HepG2 (cell line): ENCODE data around the gene DPM1. TPM values are rescaled to one million over a fixed set of nuclear protein-coding genes. Genes with fewer than 3 reads are reported as not detected.

Source experiments
- GATA4 ChIP-seq: sonication (generic); IDR thresholded peaks from 2 replicates; pipeline ENCODE4 v1.6.1; 2016; ENCODE audit warnings: antibody characterized with exemption, low read depth, borderline replicate concordance
- GATAD2A ChIP-seq: IDR thresholded peaks from 2 replicates; pipeline ENCODE4 v1.6.1; 2016
- KAT8 ChIP-seq: IDR thresholded peaks from 2 replicates; pipeline ENCODE4 v1.6.1; 2016; ENCODE audit warnings: missing genetic modification reagents, missing compliant biosample characterization
- PHB2 ChIP-seq: fragments of 450-650 bp; IDR thresholded peaks from 2 replicates; pipeline ENCODE4 v1.6.1; 2018; ENCODE audit not compliant: partially characterized antibody
- PLSCR1 ChIP-seq: sonication (generic); formaldehyde crosslinking; IDR thresholded peaks from 2 replicates; pipeline ENCODE4 v1.5.0; 2020; ENCODE audit warnings: missing genetic modification reagents, mild to moderate bottlenecking, borderline replicate concordance
- RBAK ChIP-seq: sonication (generic); formaldehyde crosslinking; IDR thresholded peaks from 2 replicates; pipeline ENCODE4 v1.5.1; 2020; ENCODE audit warnings: mild to moderate bottlenecking, missing genetic modification reagents
- ZHX2 ChIP-seq, 2 experiments: sonication (generic) in 1 of 2; formaldehyde crosslinking in 1 of 2; IDR thresholded peaks; 2 replicates each; pipeline versions ENCODE4 v1.6.1 to v1.9.0; 2014 to 2022; ENCODE audit warnings: antibody characterized with exemption in 1 of 2, borderline replicate concordance in 1 of 2, inconsistent platforms in 1 of 2, low read depth in 1 of 2, missing genetic modification reagents in 1 of 2
- ZKSCAN1 ChIP-seq: fragments of 150-350 bp; IDR thresholded peaks from 2 replicates; pipeline ENCODE4 v1.6.1; 2014; ENCODE audit warnings: low read length
- ZNF333 ChIP-seq: sonication (generic); formaldehyde crosslinking; IDR thresholded peaks from 2 replicates; pipeline ENCODE4 v1.4.0; 2020; ENCODE audit warnings: mild to moderate bottlenecking, missing genetic modification reagents, borderline replicate concordance
- ZNF552 ChIP-seq: sonication (generic); formaldehyde crosslinking; IDR thresholded peaks from 2 replicates; pipeline ENCODE4 v1.9.0; 2022; ENCODE audit warnings: missing genetic modification reagents, mild to moderate bottlenecking, borderline replicate concordance
- ZNF605 ChIP-seq: sonication (generic); formaldehyde crosslinking; IDR thresholded peaks from 2 replicates; pipeline ENCODE4 v1.8.0; 2022; ENCODE audit warnings: mild to moderate bottlenecking, missing genetic modification reagents
- polyA plus RNA-seq, 8 experiments: library from polyadenylated mRNA; depleted of rRNA in 3 of 8; stranded (reverse) in 7 of 8; unstranded in 1 of 8; fragments of >200 nt; fragmentation: Illumina TruSeq in 4 of 8; extraction: Trizol in 4 of 8; gene quantifications; 2 replicates each; pipeline versions ENCODE4 v1.2.1 to v1.2.3, GENCODE V29; 2011 to 2016; ENCODE audit warnings: low read depth in 4 of 8, missing spikeins in 1 of 8, mixed read lengths in 1 of 8; ENCODE audit not compliant: insufficient read depth in 1 of 8
- total RNA-seq, 5 experiments: library from RNA; depleted of rRNA; stranded (reverse); fragments of >200 nt; fragmentation: Illumina TruSeq; extraction: Trizol; gene quantifications; 2 replicates each; pipeline ENCODE4 v1.2.3, GENCODE V29; 2016; ENCODE audit warnings: low read depth in 1 of 5
- TF ChIP-seq, protein P1 (sequence below): sonication (generic); formaldehyde crosslinking; IDR thresholded peaks from one replicate; pipeline ENCODE4 v1.5.1; 2020; ENCODE audit warnings: mild to moderate bottlenecking, missing genetic modification reagents; ENCODE audit errors: not compliant biosample characterization

Gene DPM1
- total and polyA plus RNA-seq, 2 of the 13 experiments (the other 11 are each of a cell fraction or from before 2014, with no cell fraction given): 83.2 to 161 TPM

DNA sequence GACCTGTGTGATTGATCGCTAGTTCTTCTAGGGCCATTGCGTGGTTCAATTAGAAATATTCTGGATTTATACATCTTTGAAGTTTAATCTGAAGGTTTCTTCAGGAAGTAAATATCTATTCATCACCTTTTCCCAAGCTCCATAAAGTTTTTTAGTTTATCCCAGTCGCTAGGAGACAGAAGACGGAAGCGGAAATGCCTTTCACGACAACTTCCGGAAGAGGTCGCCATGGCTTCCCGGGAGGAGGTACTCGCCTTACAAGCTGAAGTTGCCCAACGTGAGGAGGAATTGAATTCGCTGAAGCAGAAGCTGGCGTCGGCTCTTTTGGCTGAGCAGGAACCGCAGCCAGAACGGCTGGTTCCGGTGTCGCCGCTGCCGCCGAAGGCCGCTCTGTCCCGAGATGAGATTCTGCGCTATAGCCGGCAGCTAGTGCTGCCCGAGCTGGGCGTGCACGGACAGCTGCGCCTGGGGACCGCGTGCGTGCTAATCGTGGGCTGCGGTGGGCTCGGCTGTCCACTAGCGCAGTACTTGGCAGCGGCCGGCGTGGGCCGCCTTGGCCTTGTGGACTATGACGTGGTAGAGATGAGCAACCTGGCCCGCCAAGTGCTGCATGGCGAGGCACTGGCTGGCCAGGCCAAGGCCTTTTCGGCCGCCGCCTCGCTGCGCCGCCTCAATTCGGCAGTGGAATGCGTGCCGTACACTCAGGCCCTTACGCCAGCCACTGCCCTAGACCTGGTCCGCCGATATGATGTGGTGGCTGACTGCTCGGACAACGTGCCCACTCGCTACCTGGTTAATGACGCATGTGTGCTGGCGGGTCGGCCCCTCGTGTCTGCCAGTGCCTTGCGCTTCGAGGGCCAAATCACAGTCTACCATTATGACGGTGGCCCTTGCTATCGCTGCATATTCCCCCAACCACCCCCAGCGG is 547 bp upstream of the DPM1 start, which contains the start of gene MOCS3 (continued):
- TF ChIP-seq ZNF552 (peak; percentile 76; the same call in 1 of the 2 replicates), GATAD2A (CRISPR knock-in tag) (no peak; the same call in 1 of the 2 replicates), PHB2 (no peak), GATA4 (0 out of 2 replicates have a peak, but pooled peaks have one; percentile 7), ZNF333 (CRISPR knock-in tag) (peak; percentile 99), ZNF605 (CRISPR knock-in tag) (no peak; the same call in 1 of the 2 replicates), ZHX2 (IDR thresholded peaks at IDR 0.05; ENCODE audit: low read depth) (peak; percentile 72; the same call in 1 of the 2 replicates), ZHX2 (CRISPR knock-in tag; IDR thresholded peaks at IDR 0.05; ENCODE audit: borderline replicate concordance) (no peak; the same call in none of the 2 replicates), RBAK (CRISPR knock-in tag) (no peak), KAT8 (peak; percentile 98), PLSCR1 (no peak), ZKSCAN1 (no peak)
- TF ChIP-seq, protein P1, sequence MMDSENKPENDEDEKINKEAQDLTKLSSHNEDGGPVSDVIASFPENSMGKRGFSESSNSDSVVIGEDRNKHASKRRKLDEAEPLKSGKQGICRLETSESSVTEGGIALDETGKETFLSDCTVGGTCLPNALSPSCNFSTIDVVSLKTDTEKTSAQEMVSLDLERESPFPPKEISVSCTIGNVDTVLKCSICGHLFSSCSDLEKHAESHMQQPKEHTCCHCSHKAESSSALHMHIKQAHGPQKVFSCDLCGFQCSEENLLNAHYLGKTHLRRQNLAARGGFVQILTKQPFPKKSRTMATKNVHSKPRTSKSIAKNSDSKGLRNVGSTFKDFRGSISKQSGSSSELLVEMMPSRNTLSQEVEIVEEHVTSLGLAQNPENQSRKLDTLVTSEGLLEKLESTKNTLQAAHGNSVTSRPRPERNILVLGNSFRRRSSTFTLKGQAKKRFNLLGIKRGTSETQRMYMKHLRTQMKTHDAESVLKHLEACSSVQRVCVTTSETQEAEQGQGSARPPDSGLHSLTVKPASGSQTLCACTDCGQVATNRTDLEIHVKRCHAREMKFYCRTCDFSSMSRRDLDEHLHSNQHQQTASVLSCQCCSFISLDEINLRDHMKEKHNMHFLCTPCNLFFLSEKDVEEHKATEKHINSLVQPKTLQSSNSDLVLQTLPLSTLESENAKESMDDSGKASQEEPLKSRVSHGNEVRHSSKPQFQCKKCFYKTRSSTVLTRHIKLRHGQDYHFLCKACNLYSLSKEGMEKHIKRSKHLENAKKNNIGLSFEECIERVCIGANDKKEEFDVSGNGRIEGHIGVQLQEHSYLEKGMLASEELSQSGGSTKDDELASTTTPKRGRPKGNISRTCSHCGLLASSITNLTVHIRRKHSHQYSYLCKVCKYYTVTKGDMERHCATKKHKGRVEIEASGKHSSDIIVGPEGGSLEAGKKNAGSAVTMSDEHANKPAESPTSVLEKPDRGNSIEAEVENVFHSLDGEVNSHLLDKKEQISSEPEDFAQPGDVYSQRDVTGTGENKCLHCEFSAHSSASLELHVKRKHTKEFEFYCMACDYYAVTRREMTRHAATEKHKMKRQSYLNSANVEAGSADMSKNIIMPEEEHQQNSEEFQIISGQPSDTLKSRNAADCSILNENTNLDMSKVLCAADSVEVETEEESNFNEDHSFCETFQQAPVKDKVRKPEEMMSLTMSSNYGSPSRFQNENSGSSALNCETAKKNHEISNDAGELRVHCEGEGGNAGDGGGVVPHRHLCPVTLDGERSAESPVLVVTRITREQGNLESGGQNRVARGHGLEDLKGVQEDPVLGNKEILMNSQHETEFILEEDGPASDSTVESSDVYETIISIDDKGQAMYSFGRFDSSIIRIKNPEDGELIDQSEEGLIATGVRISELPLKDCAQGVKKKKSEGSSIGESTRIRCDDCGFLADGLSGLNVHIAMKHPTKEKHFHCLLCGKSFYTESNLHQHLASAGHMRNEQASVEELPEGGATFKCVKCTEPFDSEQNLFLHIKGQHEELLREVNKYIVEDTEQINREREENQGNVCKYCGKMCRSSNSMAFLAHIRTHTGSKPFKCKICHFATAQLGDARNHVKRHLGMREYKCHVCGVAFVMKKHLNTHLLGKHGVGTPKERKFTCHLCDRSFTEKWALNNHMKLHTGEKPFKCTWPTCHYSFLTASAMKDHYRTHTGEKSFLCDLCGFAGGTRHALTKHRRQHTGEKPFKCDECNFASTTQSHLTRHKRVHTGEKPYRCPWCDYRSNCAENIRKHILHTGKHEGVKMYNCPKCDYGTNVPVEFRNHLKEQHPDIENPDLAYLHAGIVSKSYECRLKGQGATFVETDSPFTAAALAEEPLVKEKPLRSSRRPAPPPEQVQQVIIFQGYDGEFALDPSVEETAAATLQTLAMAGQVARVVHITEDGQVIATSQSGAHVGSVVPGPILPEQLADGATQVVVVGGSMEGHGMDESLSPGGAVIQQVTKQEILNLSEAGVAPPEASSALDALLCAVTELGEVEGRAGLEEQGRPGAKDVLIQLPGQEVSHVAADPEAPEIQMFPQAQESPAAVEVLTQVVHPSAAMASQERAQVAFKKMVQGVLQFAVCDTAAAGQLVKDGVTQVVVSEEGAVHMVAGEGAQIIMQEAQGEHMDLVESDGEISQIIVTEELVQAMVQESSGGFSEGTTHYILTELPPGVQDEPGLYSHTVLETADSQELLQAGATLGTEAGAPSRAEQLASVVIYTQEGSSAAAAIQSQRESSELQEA (CRISPR knock-in tag): peak; percentile 77
